HepG2 (cell line): ENCODE measurements around the gene GDF15. TPM values are rescaled to one million over a fixed set of nuclear protein-coding genes. Genes with fewer than 3 reads are reported as not detected.

Experiments used
- CEBPZ ChIP-seq: IDR thresholded peaks from 2 replicates; pipeline ENCODE4 v1.6.1; 2012; ENCODE audit warnings: low read length, improper control_type of control experiment
- DMTF1 ChIP-seq: sonication (generic); formaldehyde crosslinking; IDR thresholded peaks from 2 replicates; pipeline ENCODE4 v1.4.0; 2020; ENCODE audit warnings: mild to moderate bottlenecking, missing genetic modification reagents
- EED ChIP-seq: sonication (generic); formaldehyde crosslinking; IDR thresholded peaks from 2 replicates; pipeline ENCODE4 v1.5.0; 2020; ENCODE audit warnings: mild to moderate bottlenecking, missing genetic modification reagents
- KLF15 ChIP-seq: sonication (generic); formaldehyde crosslinking; IDR thresholded peaks from 2 replicates; pipeline ENCODE4 v1.8.1; 2023; ENCODE audit warnings: borderline replicate concordance, mild to moderate bottlenecking, inconsistent platforms, missing genetic modification reagents, mixed read lengths
- KMT2A ChIP-seq: sonication (generic); formaldehyde crosslinking; IDR thresholded peaks from 2 replicates; pipeline ENCODE4 v1.4.0; 2020; ENCODE audit warnings: missing genetic modification reagents
- NFE2 ChIP-seq: sonication (generic); formaldehyde crosslinking; IDR thresholded peaks from 2 replicates; pipeline ENCODE4 v1.4.0; 2020; ENCODE audit warnings: missing genetic modification reagents
- NFE2L2 ChIP-seq: fragments of 150-350 bp; IDR thresholded peaks from 2 replicates; pipeline ENCODE4 v1.6.1; 2014; ENCODE audit warnings: low read length
- SAFB2 ChIP-seq: sonication (generic); formaldehyde crosslinking; IDR thresholded peaks from 2 replicates; pipeline ENCODE4 v1.5.1; 2020; ENCODE audit warnings: missing genetic modification reagents, low read depth, mild to moderate bottlenecking, borderline replicate concordance
- SATB2 ChIP-seq: sonication (generic); formaldehyde crosslinking; IDR thresholded peaks from 2 replicates; pipeline ENCODE4 v1.5.0; 2020; ENCODE audit warnings: missing genetic modification reagents
- SKI ChIP-seq: fragments of 450-650 bp; IDR thresholded peaks from one replicate; pipeline ENCODE4 v1.6.1; 2018; ENCODE audit warnings: mild to moderate bottlenecking; ENCODE audit not compliant: partially characterized antibody
- TERF1 ChIP-seq: sonication (generic); formaldehyde crosslinking; IDR thresholded peaks from 2 replicates; pipeline ENCODE4 v1.8.0; 2022; ENCODE audit warnings: mild to moderate bottlenecking, missing genetic modification reagents, moderate library complexity
- ZBTB26 ChIP-seq: IDR thresholded peaks from 2 replicates; pipeline ENCODE4 v1.6.1; 2016; ENCODE audit warnings: missing compliant biosample characterization, missing genetic modification reagents, borderline replicate concordance
- ZBTB7B ChIP-seq: sonication (generic); formaldehyde crosslinking; IDR thresholded peaks from 2 replicates; pipeline ENCODE4 v1.4.0; 2020; ENCODE audit warnings: missing genetic modification reagents
- ZFP82 ChIP-seq: sonication (generic); formaldehyde crosslinking; IDR thresholded peaks from 2 replicates; pipeline ENCODE4 v1.5.1; 2020; ENCODE audit warnings: mild to moderate bottlenecking, missing genetic modification reagents, borderline replicate concordance
- ZNF232 ChIP-seq: sonication (generic); formaldehyde crosslinking; IDR thresholded peaks from 2 replicates; pipeline ENCODE4 v1.4.0; 2020; ENCODE audit warnings: missing genetic modification reagents, borderline replicate concordance
- ZNF720 ChIP-seq: sonication (generic); formaldehyde crosslinking; IDR thresholded peaks from 2 replicates; pipeline ENCODE4 v1.4.0; 2020; ENCODE audit warnings: missing genetic modification reagents
- ZNF891 ChIP-seq: sonication (generic); formaldehyde crosslinking; IDR thresholded peaks from 2 replicates; pipeline ENCODE4 v1.5.0; 2020; ENCODE audit warnings: mild to moderate bottlenecking, missing genetic modification reagents
- ZSCAN20 ChIP-seq: sonication (generic); formaldehyde crosslinking; IDR thresholded peaks from 2 replicates; pipeline ENCODE4 v1.4.0; 2020; ENCODE audit warnings: missing genetic modification reagents, mild to moderate bottlenecking, borderline replicate concordance
- polyA plus RNA-seq, 8 experiments: library from polyadenylated mRNA; depleted of rRNA in 3 of 8; stranded (reverse) in 7 of 8; unstranded in 1 of 8; fragments of >200 nt; fragmentation: Illumina TruSeq in 4 of 8; extraction: Trizol in 4 of 8; gene quantifications; 2 replicates each; pipeline versions ENCODE4 v1.2.1 to v1.2.3, GENCODE V29; 2011 to 2016; ENCODE audit warnings: low read depth in 4 of 8, missing spikeins in 1 of 8, mixed read lengths in 1 of 8; ENCODE audit not compliant: insufficient read depth in 1 of 8
- total RNA-seq, 5 experiments: library from RNA; depleted of rRNA; stranded (reverse); fragments of >200 nt; fragmentation: Illumina TruSeq; extraction: Trizol; gene quantifications; 2 replicates each; pipeline ENCODE4 v1.2.3, GENCODE V29; 2016; ENCODE audit warnings: low read depth in 1 of 5

Gene GDF15
- total and polyA plus RNA-seq, 2 of the 13 experiments (the other 11 are each of a cell fraction or from before 2014, with no cell fraction given): 146 to 422 TPM

DNA sequence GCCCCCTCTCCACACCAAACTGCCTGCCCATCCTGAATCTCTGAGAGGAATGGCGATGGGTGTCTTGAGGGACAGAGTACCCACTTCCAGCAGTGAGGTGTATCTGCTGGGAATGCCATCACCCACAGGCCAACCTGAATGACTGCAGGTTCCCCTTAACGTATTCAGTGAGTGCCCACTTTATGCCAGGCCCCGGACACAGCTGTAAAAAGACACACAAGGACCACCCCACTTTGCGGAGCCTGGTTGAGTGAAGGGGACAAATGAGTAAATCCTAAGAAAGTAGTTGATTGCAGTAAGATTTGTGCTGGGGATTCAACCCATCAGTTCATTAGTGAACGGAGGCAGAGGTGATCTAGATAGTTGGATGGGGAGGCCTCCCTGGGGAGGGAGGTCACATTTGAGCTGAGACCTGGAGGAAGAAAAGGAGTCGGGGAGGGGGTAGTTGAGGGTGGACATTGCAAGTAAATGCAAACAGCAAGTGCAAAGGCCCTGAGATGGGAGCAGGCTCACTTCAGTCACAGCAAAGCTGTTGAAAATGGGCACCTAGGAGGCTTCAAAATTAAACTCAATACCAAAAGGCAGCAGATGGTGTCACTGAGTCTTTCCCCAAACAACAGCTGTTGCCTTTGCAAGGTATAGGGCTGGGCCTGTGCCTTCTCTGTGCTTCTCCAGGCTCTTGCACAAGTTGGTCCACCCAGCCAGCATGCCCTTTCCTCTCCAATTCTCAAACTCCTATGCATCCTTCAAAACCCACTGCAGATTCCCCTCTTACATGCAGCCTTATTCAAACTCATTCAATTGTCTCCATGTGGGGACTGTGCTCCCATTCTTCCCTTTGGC lies 4.3 kb downstream of the GDF15 start (continued):
- no peak for TF ChIP-seq CEBPZ
- no peak for TF ChIP-seq ZBTB26 (CRISPR knock-in tag)
- no peak for TF ChIP-seq ZNF891 (CRISPR knock-in tag)
- no peak for TF ChIP-seq ZFP82 (CRISPR knock-in tag)
- no peak for TF ChIP-seq SKI
- TF ChIP-seq KLF15: no peak
- no peak for TF ChIP-seq DMTF1 (CRISPR knock-in tag)
- no peak for TF ChIP-seq ZNF232
- no peak for TF ChIP-seq NFE2L2
- TF ChIP-seq ZNF720 (CRISPR knock-in tag): no peak
- TF ChIP-seq ZSCAN20 (CRISPR knock-in tag): no peak
- TF ChIP-seq SATB2: no peak
- TF ChIP-seq SAFB2 (CRISPR knock-in tag): no peak
- TF ChIP-seq TERF1 (CRISPR knock-in tag): no peak
- no peak for TF ChIP-seq KMT2A (CRISPR knock-in tag)
- no peak for TF ChIP-seq ZBTB7B
- no peak for TF ChIP-seq NFE2 (CRISPR knock-in tag)
- no peak for TF ChIP-seq EED (CRISPR knock-in tag)
